G401 (cell line): ENCODE measurements around the gene ZC3HAV1. TPM values are rescaled to one million over a fixed set of nuclear protein-coding genes. Genes with fewer than 3 reads are reported as not detected.
"Not testable (repeated sequence)": the region's sequence is repeated elsewhere in the genome, so short reads cannot be mapped to it uniquely, and the experiment has no call there.

ENCODE experiments used
- DNase-seq: peaks from one replicate; pipeline ENCODE4 v3.0.0-alpha.2; 2015; ENCODE audit warnings: low spot score
- in situ Hi-C: cut with HindIII; loops from 2 replicates; pipeline ENCODE4 v1.10.0; 2016; ENCODE audit warnings: low sequenced_read_pairs, mixed read lengths
- total RNA-seq: library from RNA; depleted of rRNA; stranded (reverse); fragments of >200 nt; shearing (Covaris generic); gene quantifications from 2 replicates; pipeline ENCODE4 v1.2.3, GENCODE V29; 2014; rRNA removed

The ZC3HAV1 gene
- total RNA-seq, 1 experiment from 2014 or later, result 14.3 TPM

DNA sequence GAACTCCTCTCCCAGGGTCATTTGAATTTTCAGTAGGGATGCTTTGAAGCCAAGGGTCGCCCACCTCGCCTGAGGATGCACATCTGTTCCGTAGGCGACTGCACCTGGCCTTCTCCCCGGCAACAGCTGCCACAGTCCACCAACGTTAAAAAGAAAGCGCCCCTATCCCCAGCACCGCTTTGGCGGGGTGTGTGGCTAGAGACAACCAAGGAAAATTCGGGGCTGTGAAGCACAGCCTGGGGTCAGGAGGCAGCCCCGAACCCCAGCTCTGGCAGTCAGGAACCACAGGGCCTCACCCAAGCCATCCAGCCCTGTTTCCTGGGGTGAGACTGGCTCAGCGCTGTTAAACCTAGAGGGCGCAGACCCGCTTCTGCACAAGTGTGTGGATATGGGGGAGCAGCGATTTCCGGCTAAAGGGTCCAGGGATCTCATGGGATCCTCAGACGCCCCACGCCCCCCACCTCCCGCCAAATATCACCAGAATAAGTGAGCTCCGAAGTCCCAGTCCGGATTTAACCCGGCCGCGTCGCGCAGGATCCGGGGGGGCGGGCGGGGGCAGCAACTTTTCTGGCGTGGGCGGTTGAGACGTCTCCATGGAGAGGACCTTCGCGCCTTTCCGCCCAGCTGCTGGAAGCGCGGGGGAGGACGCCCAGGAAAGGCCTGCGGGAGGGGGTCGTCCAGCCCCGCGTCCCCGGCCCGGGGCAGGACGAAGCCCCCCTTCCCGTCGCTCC is 74.5 kb downstream of the ZC3HAV1 start:
- in situ Hi-C loops, result no loop called here
- no peak for DNase-seq

DNA sequence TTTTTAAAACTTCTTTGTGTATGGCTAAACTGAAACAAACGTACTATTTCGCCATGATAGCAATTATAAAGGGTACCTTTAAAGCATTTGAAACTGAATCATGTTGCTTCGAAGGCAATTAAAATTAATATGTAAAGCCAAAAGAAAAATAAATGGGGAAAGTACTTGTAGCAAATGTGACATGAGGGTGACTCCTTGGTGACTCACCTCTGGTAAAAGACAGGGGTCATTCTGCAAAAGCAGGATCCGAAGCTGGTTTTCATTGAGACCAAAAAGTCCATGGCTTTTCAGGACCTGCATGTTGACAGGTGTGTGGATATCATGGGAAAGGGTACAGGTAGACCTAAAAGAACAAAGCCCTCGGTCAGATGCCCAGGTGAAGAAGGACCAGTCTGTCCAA is 75.2 kb downstream of the ZC3HAV1 start:
- no peak for DNase-seq
- in situ Hi-C loops, result no loop called here

DNA sequence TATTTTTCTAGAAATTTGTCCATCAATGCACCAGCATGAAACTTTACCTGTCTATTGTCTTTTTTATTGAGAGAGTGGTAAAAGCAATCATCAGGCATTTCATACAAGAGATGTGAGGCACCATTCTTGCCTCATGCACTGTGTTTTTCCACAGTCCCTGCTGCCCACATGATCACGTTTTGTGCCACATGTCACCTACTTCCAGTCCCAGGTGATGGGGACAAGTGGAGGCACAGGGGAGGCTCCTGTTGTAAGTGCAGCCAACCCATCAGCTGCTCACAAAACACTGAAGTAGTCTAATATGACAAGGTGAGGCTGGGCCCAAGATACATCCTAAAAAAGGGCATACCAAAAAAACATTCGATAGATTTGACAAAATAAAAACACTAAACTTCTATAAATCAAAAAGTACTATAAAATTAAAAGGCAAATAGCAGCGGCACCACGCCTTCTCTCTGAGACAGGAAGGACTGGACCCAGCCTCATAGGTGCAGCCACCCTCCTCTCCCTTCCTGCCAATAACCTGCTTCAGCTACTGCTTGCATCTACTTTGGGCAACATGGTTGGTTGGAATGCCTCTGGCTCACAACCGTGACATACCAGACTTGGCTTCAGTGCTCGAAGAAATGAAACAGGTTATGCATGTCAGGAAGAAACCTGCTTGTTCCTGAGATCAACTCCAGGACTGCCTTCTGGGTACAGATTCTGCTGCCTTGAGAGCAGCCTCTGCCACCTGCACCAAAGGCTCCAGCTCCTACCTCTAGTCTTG is 76.0 kb downstream of the ZC3HAV1 start:
- DNase-seq, result no peak
- in situ Hi-C loops, result no loop called here

DNA sequence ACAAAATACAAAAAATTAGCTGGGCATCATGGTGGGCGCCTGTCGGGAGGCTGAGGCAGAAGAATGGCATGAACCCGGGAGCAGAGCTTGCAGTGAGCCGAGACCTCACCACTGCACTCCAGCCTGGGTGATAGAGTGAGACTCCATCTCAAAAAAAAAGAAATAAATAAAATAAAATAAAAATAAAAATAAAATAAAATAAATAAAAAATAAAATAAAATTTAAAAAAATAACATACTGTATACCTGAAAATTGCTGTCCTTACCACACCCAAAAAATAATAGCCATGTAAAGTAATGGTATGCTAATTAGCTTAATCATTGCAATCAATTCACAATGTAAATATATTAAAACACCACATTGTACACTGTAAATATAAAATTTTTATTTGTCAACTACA is 77.0 kb downstream of the ZC3HAV1 start:
- in situ Hi-C loops, result no loop called here
- no peak for DNase-seq

DNA sequence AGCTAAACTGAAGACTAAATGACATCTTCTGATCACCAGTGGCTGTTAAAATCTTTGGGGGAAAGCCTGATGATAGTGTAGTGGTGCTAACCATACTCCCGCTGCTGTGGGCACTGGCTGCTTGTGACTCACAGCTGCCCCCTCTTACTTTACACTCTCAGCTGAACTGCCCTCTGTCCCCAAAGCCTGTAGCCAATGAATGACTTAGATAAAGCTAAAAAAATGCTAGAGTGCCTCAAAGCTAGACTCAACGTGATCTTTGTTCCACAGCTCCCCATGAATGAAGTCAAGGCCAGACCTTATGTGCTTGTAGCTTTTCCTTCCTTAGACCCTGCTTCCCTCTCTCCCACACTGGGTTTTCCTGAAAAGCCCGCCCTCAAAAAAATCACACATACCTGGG is 80.2 kb downstream of the ZC3HAV1 start:
- no peak for DNase-seq
- in situ Hi-C loops, result no loop called here

DNA sequence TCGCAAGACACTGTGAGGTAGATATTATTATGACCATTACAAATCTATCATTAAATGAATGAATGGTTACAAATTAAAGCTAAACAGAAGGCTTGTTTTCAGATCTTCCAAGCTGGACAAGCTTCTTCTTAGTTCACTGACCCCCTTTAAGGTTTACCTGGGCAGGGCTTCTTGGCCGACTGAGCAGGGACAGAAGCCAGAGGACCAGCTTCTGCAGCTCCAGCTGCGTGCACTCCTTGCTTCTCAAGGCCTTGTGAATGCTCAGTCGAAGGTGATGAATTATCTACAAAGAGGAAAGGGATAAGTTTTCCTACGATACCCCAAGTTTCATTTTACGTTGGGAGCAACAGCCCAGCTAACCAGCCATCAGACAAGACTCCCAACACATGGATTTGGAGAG is 83.0 kb downstream of the ZC3HAV1 start:
- DNase-seq, result no peak
- in situ Hi-C loops, result no loop called here

DNA sequence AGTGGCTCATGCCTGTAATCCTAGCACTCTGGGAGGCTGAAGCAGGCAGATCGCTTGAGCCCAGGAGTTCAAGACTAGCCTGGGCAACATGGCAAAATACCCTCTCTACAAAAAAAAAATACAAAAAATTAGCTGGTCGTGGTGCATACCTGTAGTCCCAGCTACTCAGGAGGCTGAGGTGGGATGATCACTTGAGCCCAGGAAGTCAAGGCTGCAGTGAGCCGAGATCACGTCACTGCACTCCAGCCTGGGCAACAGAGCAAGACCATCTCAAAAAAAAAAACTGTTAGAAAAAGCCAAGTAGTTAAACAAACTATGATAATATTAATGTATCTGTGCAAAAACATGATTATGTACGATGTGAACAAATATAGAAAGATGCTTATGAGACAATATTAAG is 83.7 kb downstream of the ZC3HAV1 start:
- not testable (repeated sequence) for DNase-seq

DNA sequence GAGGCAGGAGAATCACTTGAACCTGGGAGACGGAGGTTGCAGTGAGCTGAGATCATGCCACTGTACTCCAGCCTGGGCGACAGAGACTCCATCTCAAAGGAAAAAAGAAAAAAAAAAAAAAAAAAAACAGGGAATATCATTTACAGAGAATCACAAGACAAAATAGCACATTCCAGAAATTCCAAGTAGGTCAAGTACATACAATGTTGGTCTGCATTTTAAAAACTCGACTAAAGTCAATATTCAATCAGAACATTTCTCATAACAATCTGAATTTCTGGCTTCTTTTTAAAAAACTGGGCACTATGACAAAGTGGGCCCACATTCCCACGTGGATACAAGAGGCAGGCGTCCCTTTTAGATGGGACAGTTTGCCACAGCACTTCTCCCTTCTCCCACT is 86.4 kb downstream of the ZC3HAV1 start:
- in situ Hi-C loops, result no loop called here
- DNase-seq, result no peak

More for the DNA sequence above, 83.7 kb downstream of the ZC3HAV1 start:
- in situ Hi-C loops, result not testable (repeated sequence)

DNA sequence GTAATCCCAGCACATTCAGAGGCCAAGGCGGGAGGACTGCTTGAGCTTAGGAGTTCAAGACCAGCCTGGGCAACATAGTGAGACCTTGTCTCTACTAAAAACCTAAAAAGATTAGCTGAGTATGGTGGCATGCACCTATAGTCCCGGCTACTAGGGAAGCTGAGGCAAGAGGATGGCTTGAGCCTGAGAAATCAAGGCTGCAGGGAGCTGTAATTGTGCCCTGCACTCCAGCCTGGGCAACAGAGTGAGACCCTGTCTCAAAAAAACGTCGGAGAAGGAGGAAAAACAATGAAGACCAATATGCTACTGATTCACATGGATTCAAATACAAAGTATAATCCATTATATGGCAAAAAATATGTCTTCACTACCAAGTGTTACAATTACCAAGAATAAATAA is 87.2 kb downstream of the ZC3HAV1 start:
- no peak for DNase-seq
- in situ Hi-C loops, result no loop called here

DNA sequence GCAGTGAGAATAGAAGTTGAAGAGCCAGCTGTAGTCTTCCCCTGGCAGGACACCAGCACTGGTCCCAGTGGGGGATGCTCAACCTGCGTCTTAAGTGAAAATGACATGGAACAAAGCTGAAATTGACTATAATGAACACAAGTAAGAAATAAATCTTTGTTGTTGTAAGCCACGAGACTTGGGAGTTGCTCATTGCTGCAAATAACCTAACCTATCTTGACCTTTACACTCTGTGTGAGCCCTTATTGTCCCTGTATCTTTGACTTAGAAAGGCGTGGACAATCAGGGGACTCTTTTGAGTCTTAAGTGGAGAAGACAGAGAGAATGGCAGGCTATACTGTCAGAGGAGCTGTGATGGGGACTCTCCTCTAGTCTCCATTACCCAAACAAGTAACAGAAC is 90.6 kb downstream of the ZC3HAV1 start:
- no peak for DNase-seq

DNA sequence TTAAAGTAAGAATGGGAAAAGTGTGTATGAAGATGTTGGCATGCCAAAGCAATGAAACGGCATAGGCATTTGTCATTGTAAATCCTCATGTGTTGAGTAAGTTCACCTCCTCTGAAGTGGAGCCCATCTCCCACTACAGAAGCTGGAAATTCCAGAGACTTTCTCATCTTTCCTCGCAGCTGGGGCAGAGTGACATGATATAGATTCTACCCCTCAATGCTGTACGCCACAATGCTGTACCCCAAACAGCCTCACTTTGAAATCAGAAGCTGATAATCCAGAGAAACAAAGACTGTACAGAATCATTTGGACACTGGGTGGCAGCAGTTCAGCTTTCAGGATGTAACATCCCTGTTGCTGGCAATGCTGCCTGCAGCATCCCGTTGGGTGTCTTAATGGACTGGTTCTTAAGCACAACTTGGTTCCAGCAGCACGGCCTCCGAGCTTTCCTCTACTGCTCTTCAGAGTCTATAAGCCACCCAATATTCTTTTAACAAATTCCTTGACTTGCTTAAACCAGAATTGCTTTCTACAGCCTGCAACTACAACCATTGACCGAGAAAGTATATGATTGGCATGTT is 92.5 kb downstream of the ZC3HAV1 start:
- in situ Hi-C loops, result no loop called here
- peak; percentile 47 for DNase-seq

More for the DNA sequence above, 90.6 kb downstream of the ZC3HAV1 start:
- in situ Hi-C loops, result no loop called here

DNA sequence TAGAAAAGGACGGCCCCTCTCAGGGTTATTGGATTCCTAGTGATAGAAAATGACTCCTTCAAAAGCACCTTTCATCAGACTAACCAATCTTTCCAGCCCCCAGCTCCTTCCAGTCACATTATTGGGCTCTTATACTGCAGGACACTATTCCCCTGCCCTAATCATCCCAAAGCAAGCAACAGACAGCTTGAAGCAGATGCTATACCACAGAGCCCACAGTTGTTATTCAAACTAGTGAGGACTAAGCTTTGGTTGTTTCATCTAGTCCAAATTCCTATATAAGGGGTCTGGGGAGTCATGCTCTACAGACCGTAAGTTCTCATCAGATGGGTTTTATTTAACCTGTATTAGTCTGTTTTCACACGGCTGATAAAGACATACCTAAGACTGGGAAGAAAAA is 98.1 kb downstream of the ZC3HAV1 start:
- in situ Hi-C loops, result no loop called here
- no peak for DNase-seq

DNA sequence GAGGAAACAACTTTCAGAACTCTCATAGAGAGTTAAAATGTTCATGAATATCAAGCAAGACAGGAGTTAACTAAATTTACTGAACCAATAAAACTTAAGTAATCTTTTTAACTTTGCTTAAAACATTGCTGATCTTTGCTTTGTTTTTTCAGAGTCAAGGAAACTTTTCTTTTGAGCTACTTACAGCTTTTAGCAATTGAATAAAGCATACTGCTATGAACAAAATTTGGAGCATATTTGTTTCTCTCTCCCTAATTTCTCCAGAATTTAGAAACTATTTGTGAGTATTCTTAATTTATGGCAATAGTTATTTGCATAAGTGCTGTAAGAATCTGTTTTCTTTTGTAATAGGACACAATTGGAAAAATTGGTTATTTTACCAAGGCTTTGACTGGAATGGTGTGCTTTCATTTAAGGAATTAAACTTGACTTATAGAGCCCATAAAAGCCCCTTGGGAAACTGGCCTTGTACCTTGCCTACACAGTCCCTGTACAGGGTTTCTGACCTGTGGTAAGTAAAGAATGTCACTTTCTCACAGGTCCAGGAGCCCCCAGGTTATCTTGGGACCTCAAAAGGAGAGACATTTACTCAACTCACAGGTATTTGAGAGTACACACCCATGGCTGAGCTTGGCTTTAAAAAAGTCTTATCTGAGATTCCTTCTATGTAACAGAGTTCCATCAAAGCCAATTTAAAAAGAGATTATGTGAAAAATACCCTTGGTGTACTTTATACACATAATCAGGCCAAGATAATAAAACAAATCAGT is 105.0 kb downstream of the ZC3HAV1 start:
- DNase-seq, result no peak
- in situ Hi-C loops, result no loop called here

DNA sequence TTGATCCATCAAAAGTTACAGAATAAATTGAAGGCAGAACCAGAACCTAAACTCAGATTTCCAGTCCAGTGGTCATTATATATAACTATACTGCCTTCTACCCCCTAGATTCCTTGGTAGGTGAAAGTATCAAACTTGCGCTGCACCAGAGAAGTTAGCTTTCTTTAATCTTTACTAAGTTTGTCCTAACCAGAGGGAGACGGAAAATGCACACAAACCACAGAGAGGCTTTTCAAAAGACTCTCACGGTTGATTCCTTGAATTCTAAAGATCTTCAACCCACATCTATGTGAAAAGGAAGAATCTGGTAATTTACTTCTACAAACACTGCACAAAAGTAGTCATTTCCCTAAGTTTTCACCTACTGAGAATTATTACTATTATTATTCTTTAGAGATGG is 110.1 kb downstream of the ZC3HAV1 start:
- in situ Hi-C loops, result no loop called here
- no peak for DNase-seq

Other genes with a start within 250 kb of the ZC3HAV1 start
- 0.86 and 1.3 TPM in 2 replicates for gene KIAA1549, start 128.3 kb downstream of the ZC3HAV1 start, total RNA-seq
- 22.2 and 22.3 TPM in 2 replicates for gene ZC3HAV1L, start 73.7 kb downstream of the ZC3HAV1 start, total RNA-seq
- gene UBN2, start 121.5 kb upstream of the ZC3HAV1 start, total RNA-seq, result 2.6 and 4.1 TPM in 2 replicates
- gene FMC1, start 231.6 kb upstream of the ZC3HAV1 start, total RNA-seq, result 12.3 and 15.1 TPM in 2 replicates